ENCODE results near the gene SRP9.

SRP9 gene

DNA sequence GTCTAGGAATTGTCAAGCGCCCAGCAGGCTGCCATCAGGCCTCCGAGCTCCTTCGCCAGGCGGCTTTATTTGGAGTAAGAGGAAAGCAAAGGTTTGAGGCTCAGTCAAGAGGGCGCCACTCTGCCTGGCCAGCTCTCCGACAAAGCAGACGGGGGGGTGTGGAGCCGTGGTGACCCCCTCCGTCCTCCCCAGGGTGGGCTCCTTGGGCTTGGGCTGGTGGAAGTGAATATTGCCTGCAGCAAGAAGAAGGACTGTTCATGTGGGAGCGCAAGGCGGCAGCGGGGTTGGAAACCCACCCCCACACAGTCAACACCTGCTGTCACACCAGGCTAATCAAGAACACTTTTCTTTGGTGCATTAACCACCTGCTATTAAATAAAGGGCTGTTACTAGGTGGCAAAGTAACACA lies 46.9 kb downstream of the SRP9 start:
- Histone ChIP-seq H2AFZ (ENCODE audit: low read depth, low read length, severe bottlenecking) (no peak overlapping the region), H3K9me2 (replicated peaks; ENCODE audit: insufficient read depth, low read length) (no peaks in the 10 kb centered on the region), H3K36me3 (ENCODE audit: low read length) (no peaks in the 10 kb centered on the region), H4K20me1 (ENCODE audit: low read depth, low read length) (no peaks in the 10 kb centered on the region), H3K79me2 (ENCODE audit: insufficient read depth, low read length) (no peaks in the 10 kb centered on the region), H3K9ac (ENCODE audit: low read length) (no peak overlapping the region), H3K4me2 (ENCODE audit: low read depth, low read length, poor library complexity, severe bottlenecking) (no peak overlapping the region), H3F3A (ENCODE audit: insufficient read depth) (no peaks in the 10 kb centered on the region), H3K9me3 (ENCODE audit: insufficient read depth, low read length) (no peaks in the 10 kb centered on the region), H3K27me3 (ENCODE audit: low read length) (no peaks in the 10 kb centered on the region), H3K4me3 (ENCODE audit: insufficient read depth, low read length, poor library complexity, severe bottlenecking) (no peak overlapping the region), H3K27ac (ENCODE audit: low read depth, low read length) (no peak overlapping the region)
- TF ChIP-seq EZH2phosphoT487 (conservative IDR thresholded peaks at IDR 0.05; ENCODE audit: low read length): no peak
- TF ChIP-seq, protein P1, sequence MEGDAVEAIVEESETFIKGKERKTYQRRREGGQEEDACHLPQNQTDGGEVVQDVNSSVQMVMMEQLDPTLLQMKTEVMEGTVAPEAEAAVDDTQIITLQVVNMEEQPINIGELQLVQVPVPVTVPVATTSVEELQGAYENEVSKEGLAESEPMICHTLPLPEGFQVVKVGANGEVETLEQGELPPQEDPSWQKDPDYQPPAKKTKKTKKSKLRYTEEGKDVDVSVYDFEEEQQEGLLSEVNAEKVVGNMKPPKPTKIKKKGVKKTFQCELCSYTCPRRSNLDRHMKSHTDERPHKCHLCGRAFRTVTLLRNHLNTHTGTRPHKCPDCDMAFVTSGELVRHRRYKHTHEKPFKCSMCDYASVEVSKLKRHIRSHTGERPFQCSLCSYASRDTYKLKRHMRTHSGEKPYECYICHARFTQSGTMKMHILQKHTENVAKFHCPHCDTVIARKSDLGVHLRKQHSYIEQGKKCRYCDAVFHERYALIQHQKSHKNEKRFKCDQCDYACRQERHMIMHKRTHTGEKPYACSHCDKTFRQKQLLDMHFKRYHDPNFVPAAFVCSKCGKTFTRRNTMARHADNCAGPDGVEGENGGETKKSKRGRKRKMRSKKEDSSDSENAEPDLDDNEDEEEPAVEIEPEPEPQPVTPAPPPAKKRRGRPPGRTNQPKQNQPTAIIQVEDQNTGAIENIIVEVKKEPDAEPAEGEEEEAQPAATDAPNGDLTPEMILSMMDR (IDR thresholded peaks at IDR 0.05; ENCODE audit: insufficient read depth, low read length, poor library complexity, severe bottlenecking): no peak

DNA sequence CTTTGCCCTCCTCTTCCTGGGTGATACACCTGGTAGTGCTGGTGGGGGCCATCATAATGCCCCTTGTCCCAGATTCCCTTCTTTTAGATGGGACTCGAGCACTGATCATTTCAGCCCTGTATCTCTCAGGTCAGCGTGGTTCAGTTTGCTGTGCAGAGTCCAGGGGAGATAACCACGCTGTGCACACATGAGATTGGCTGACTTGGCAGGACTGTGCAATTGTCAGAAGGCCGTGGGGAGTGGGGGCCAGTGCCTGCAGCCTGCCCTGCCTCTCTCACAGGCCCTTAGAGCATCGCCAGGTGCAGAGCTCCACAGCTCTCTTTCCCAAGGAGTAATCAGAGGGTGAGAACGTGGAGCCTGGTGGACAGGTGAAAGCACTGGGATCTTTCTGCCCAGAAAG lies 47.5 kb downstream of the SRP9 start:
- H3K27ac ChIP-seq (ENCODE audit: low read depth, low read length): no peak overlapping the region
- no peak overlapping the region for H3K9ac ChIP-seq (ENCODE audit: low read length)
- no peaks in the 10 kb centered on the region for H3K36me3 ChIP-seq (ENCODE audit: low read length)
- TF ChIP-seq EZH2phosphoT487 (conservative IDR thresholded peaks at IDR 0.05; ENCODE audit: low read length): no peak
- TF ChIP-seq, protein P1 (IDR thresholded peaks at IDR 0.05; ENCODE audit: insufficient read depth, low read length, poor library complexity, severe bottlenecking): no peak
- no peaks in the 10 kb centered on the region for H3F3A ChIP-seq (ENCODE audit: insufficient read depth)
- no peak overlapping the region for H3K4me3 ChIP-seq (ENCODE audit: insufficient read depth, low read length, poor library complexity, severe bottlenecking)
- H3K4me2 ChIP-seq (ENCODE audit: low read depth, low read length, poor library complexity, severe bottlenecking): no peak overlapping the region
- H3K79me2 ChIP-seq (ENCODE audit: insufficient read depth, low read length): no peaks in the 10 kb centered on the region
- no peaks in the 10 kb centered on the region for H3K9me3 ChIP-seq (ENCODE audit: insufficient read depth, low read length)
- no peaks in the 10 kb centered on the region for H3K9me2 ChIP-seq (replicated peaks; ENCODE audit: insufficient read depth, low read length)
- no peak overlapping the region for H2AFZ ChIP-seq (ENCODE audit: low read depth, low read length, severe bottlenecking)
- H3K27me3 ChIP-seq (ENCODE audit: low read length): no peaks in the 10 kb centered on the region
- H4K20me1 ChIP-seq (ENCODE audit: low read depth, low read length): no peaks in the 10 kb centered on the region

DNA sequence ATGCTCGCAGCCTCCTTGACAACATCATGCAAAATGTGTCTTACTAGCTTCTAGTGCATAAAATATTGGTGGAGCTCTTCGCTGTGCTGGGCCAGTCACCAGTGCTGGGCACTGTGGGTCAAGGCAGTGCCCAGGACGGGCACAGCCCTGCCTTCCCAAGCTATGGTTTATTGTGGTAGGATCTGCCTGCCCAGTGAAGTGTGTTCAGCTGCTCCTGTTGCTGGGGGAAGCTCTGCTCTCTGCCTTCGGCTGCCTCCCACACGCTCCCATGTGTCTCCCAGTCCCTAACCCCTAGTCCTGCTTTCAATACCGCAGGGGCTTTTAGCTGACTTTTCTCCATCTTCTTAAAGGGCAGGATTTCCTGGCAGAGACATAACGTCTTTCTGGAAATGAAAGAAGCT lies 48.0 kb downstream of the SRP9 start:
- H3K9ac ChIP-seq (ENCODE audit: low read length): no peak overlapping the region
- TF ChIP-seq, protein P1 (IDR thresholded peaks at IDR 0.05; ENCODE audit: insufficient read depth, low read length, poor library complexity, severe bottlenecking): no peak
- no peak for TF ChIP-seq EZH2phosphoT487 (conservative IDR thresholded peaks at IDR 0.05; ENCODE audit: low read length)
- H2AFZ ChIP-seq (ENCODE audit: low read depth, low read length, severe bottlenecking): no peak overlapping the region
- no peaks in the 10 kb centered on the region for H4K20me1 ChIP-seq (ENCODE audit: low read depth, low read length)
- no peak overlapping the region for H3K27ac ChIP-seq (ENCODE audit: low read depth, low read length)
- H3K79me2 ChIP-seq (ENCODE audit: insufficient read depth, low read length): no peaks in the 10 kb centered on the region
- H3K27me3 ChIP-seq (ENCODE audit: low read length): no peaks in the 10 kb centered on the region
- no peaks in the 10 kb centered on the region for H3K9me3 ChIP-seq (ENCODE audit: insufficient read depth, low read length)
- H3K4me3 ChIP-seq (ENCODE audit: insufficient read depth, low read length, poor library complexity, severe bottlenecking): no peak overlapping the region
- H3K4me2 ChIP-seq (ENCODE audit: low read depth, low read length, poor library complexity, severe bottlenecking): no peak overlapping the region
- no peaks in the 10 kb centered on the region for H3K9me2 ChIP-seq (replicated peaks; ENCODE audit: insufficient read depth, low read length)
- no peaks in the 10 kb centered on the region for H3K36me3 ChIP-seq (ENCODE audit: low read length)
- H3F3A ChIP-seq (ENCODE audit: insufficient read depth): no peaks in the 10 kb centered on the region
